Sciatic nerve (tissue), 1 donor: Measurements from ENCODE around the gene TSPAN8. TPM values are rescaled to one million over a fixed set of nuclear protein-coding genes. Genes with fewer than 3 reads are reported as not detected.

ENCODE experiments used
- total RNA-seq: library from RNA; stranded (reverse); fragmentation: NEBNext Ultra II Directional; extraction: Animal tissue kit (Norgen Biotek cat#: 25700); gene quantifications from one replicate; pipeline ENCODE4 v1.2.1, GENCODE V29; 2021
- donor health status: DM: no; HTN: no; CAD: no.

Gene TSPAN8
- total RNA-seq, 1 donor from 2014 or later: 76.1 TPM

Other genes with a start within 250 kb of the TSPAN8 start
- gene PTPRR, start 237.3 kb downstream of the TSPAN8 start, total RNA-seq: 0.31 TPM